Suppressor macrophage (primary cell): ENCODE results near the gene CRACDL.
A peak's percentile ranks its signal among the peaks of the same experiment; 100 is the strongest.

Source experiments
- DNase-seq, 4 experiments: peaks; one replicate each; pipeline ENCODE4 v3.0.0-alpha.2; 2020 to 2022

Gene CRACDL

GRCh38 chr2:98800330-98801064 is 135.5 kb downstream of the CRACDL start:
- no peak for DNase-seq

- DNase-seq: no peak
These were observed 136.4 kb downstream of the CRACDL start for GRCh38 chr2:98799375-98800329.

GRCh38 chr2:98796775-98797544 is 139.1 kb downstream of the CRACDL start:
- DNase-seq: no peak

- no peak for DNase-seq
These were observed 139.9 kb downstream of the CRACDL start for GRCh38 chr2:98795891-98796676.

- peak in 1 of 4 experiments; percentile 11 for DNase-seq
These were observed 141.9 kb downstream of the CRACDL start for GRCh38 chr2:98793897-98794830.

- DNase-seq: no peak
These were observed 142.8 kb downstream of the CRACDL start for GRCh38 chr2:98793275-98793674.

- DNase-seq: no peak
These were observed 145.8 kb downstream of the CRACDL start for GRCh38 chr2:98790221-98790620.

- DNase-seq: no peak
These were observed 148.3 kb downstream of the CRACDL start for GRCh38 chr2:98787700-98788099.

- DNase-seq: no peak
These were observed 149.8 kb downstream of the CRACDL start for GRCh38 chr2:98786179-98786578.

- no peak for DNase-seq
These were observed 153.5 kb downstream of the CRACDL start for GRCh38 chr2:98782570-98782969.

GRCh38 chr2:98781822-98782221 is 154.2 kb downstream of the CRACDL start:
- no peak for DNase-seq

GRCh38 chr2:98778741-98779483 is 157.1 kb downstream of the CRACDL start:
- DNase-seq: no peak

GRCh38 chr2:98778151-98778550 is 157.9 kb downstream of the CRACDL start:
- no peak for DNase-seq

- no peak for DNase-seq
These were observed 158.3 kb downstream of the CRACDL start for GRCh38 chr2:98777710-98778109.

GRCh38 chr2:98777076-98777475 is 158.9 kb downstream of the CRACDL start:
- no peak for DNase-seq

- DNase-seq: no peak
These were observed 159.9 kb downstream of the CRACDL start for GRCh38 chr2:98776136-98776535.

- DNase-seq: no peak
These were observed 160.7 kb downstream of the CRACDL start for GRCh38 chr2:98775146-98775986.

- no peak for DNase-seq
These were observed 162.1 kb downstream of the CRACDL start for GRCh38 chr2:98773907-98774306.

GRCh38 chr2:98773169-98773568 is 162.9 kb downstream of the CRACDL start:
- DNase-seq: no peak
